Measurements from ENCODE around the gene AADACL2.

Gene AADACL2

GRCh38 chr3:151726016-151726415 is 7.7 kb upstream of the AADACL2 start:
- in situ Hi-C loops (cut with HindIII; ENCODE audit: low sequenced_read_pairs) = no loop called here
- DNase-seq (ENCODE audit: low read depth) = peak; percentile 12
- no peak for TF ChIP-seq CTCF (IDR thresholded peaks at IDR 0.05; ENCODE audit: low read depth, low read length, missing control alignments)
- H3K4me3 ChIP-seq (ENCODE audit: low read depth, low read length) = no peak overlapping the region

GRCh38 chr3:151732861-151733260 is 866 bp upstream of the AADACL2 start:
- no peak for DNase-seq (ENCODE audit: low read depth)
- H3K4me3 ChIP-seq (ENCODE audit: low read depth, low read length) = no peak overlapping the region
- in situ Hi-C loops (cut with HindIII; ENCODE audit: low sequenced_read_pairs) = no loop called here
- no peak for TF ChIP-seq CTCF (IDR thresholded peaks at IDR 0.05; ENCODE audit: low read depth, low read length, missing control alignments)

- in situ Hi-C loops (cut with HindIII; ENCODE audit: low sequenced_read_pairs) = no loop called here
- no peak for DNase-seq (ENCODE audit: low read depth)
- no peak for TF ChIP-seq CTCF (IDR thresholded peaks at IDR 0.05; ENCODE audit: low read depth, low read length, missing control alignments)
- no peak overlapping the region for H3K4me3 ChIP-seq (ENCODE audit: low read depth, low read length)
These were observed 6.9 kb downstream of the AADACL2 start for GRCh38 chr3:151740581-151740980.

GRCh38 chr3:151743855-151744254 is 10.1 kb downstream of the AADACL2 start:
- in situ Hi-C loops (cut with HindIII; ENCODE audit: low sequenced_read_pairs) = no loop called here
- TF ChIP-seq CTCF (IDR thresholded peaks at IDR 0.05; ENCODE audit: low read depth, low read length, missing control alignments) = no peak
- DNase-seq (ENCODE audit: low read depth) = no peak
- no peak overlapping the region for H3K4me3 ChIP-seq (ENCODE audit: low read depth, low read length)

- no peak for DNase-seq (ENCODE audit: low read depth)
- no peak overlapping the region for H3K4me3 ChIP-seq (ENCODE audit: low read depth, low read length)
- TF ChIP-seq CTCF (IDR thresholded peaks at IDR 0.05; ENCODE audit: low read depth, low read length, missing control alignments) = no peak
- in situ Hi-C loops (cut with HindIII; ENCODE audit: low sequenced_read_pairs) = no loop called here
These were observed 16.5 kb downstream of the AADACL2 start for GRCh38 chr3:151750181-151750580.

GRCh38 chr3:151750678-151751077 is 17.0 kb downstream of the AADACL2 start:
- in situ Hi-C loops (cut with HindIII; ENCODE audit: low sequenced_read_pairs) = no loop called here
- no peak overlapping the region for H3K4me3 ChIP-seq (ENCODE audit: low read depth, low read length)
- no peak for DNase-seq (ENCODE audit: low read depth)
- TF ChIP-seq CTCF (IDR thresholded peaks at IDR 0.05; ENCODE audit: low read depth, low read length, missing control alignments) = no peak

- peak; percentile 18 for DNase-seq (ENCODE audit: low read depth)
- H3K4me3 ChIP-seq (ENCODE audit: low read depth, low read length) = no peak overlapping the region
- in situ Hi-C loops (cut with HindIII; ENCODE audit: low sequenced_read_pairs) = no loop called here
- TF ChIP-seq CTCF (IDR thresholded peaks at IDR 0.05; ENCODE audit: low read depth, low read length, missing control alignments) = no peak
These were observed 17.4 kb downstream of the AADACL2 start for GRCh38 chr3:151751161-151751560.

All from astrocyte of the cerebellum (primary cell).